ENCODE measurements around the gene ADAMTS15. TPM values are rescaled to one million over a fixed set of nuclear protein-coding genes. Genes with fewer than 3 reads are reported as not detected.

Gene ADAMTS15
- total and polyA plus RNA-seq, 2 donors (not counting 3 experiments of a cell fraction or from before 2014, with no cell fraction given), result 0.08 TPM; not detected in 1

DNA sequence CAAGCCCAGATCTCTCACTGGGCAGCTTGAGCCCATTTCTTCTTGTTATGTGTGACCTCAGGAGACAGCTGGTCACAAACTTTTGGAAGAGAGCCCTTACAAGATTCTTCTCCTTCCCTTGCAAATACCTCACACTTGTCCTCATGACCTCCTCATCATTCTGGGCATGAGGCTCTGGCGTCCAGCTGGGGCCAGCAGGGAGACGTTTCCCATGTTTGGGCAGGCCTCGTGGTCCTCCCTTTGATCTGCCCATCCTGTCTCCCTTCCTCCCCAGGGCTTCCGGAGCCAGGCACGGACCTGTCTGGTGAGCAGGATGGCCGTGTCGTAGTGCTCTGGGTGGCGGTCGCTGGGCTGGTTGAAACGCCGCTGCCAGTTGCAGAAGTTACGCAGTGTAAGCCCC, 29.7 kb upstream of the ADAMTS15 start:
- H3K4me2 ChIP-seq (ENCODE audit: insufficient read depth, low read length), result no peak overlapping the region
- no peaks in the 10 kb centered on the region for H3K4me1 ChIP-seq (ENCODE audit: control insufficient read depth, extremely low read depth, insufficient read depth, low read length)
- no peak for TF ChIP-seq MYC (IDR thresholded peaks at IDR 0.05; ENCODE audit: low read depth, low read length)
- TF ChIP-seq EZH2 (IDR thresholded peaks at IDR 0.05; ENCODE audit: borderline replicate concordance, low read depth, low read length, severe bottlenecking), result no peak
- no peak for TF ChIP-seq POLR2AphosphoS5 (IDR thresholded peaks at IDR 0.05; ENCODE audit: insufficient read depth, low read depth, low read length)
- H3K27me3 ChIP-seq (ENCODE audit: control insufficient read depth in 2 of 2, insufficient read depth in 2 of 2, low read length in 2 of 2), result no peaks in the 10 kb centered on the region
- intact Hi-C loops (cut with micrococcal nuclease) (no loop called here), dilution Hi-C loops (cut with MboI; ENCODE audit: extremely low pct_ligation_motif_present, low sequenced_read_pairs) (no loop called here)
- BruUV-seq (replicated peaks), result no TSS peak
- H4K20me1 ChIP-seq (replicated peaks; ENCODE audit: control insufficient read depth, extremely low read depth, insufficient read depth, low read length), result no peaks in the 10 kb centered on the region
- no peak overlapping the region for H3K9ac ChIP-seq (replicated peaks; ENCODE audit: extremely low read depth, insufficient read depth, low read length)
- H3K79me2 ChIP-seq (ENCODE audit: control insufficient read depth, insufficient read depth, low read length), result no peaks in the 10 kb centered on the region
- H3K4me3 ChIP-seq (replicated peaks in 1 of 3; ENCODE audit: insufficient read depth in 1 of 3, low read depth in 1 of 3, low read length in 3 of 3), result no peak overlapping the region
- no peaks in the 10 kb centered on the region for H3K9me1 ChIP-seq (replicated peaks; ENCODE audit: control insufficient read depth, extremely low read depth, insufficient read depth, low read length)
- ChIA-PET CTCF (interaction anchor here (1.5 to 3.0 kb wide), 2 partner anchors 12 to 206 kb away, joined by 5 to 10 read pairs; no protein-coding TSS in a partner anchor), POLR2A (no interaction called here)
- H3K9me3 ChIP-seq (replicated peaks; ENCODE audit: control insufficient read depth, insufficient read depth, low read length), result no peaks in the 10 kb centered on the region
- H3K27ac ChIP-seq (ENCODE audit: insufficient read depth, low read depth, low read length), result no peak overlapping the region
- no peaks in the 10 kb centered on the region for H3K36me3 ChIP-seq (ENCODE audit: control insufficient read depth in 2 of 2, extremely low read depth in 1 of 2, insufficient read depth in 2 of 2, low read length in 2 of 2)
- DNase-seq (ENCODE audit: low read depth, low spot score) (no peak), FAIRE-seq (no peak)
- no peak overlapping the region for H2AFZ ChIP-seq (ENCODE audit: low read depth, low read length)

DNA sequence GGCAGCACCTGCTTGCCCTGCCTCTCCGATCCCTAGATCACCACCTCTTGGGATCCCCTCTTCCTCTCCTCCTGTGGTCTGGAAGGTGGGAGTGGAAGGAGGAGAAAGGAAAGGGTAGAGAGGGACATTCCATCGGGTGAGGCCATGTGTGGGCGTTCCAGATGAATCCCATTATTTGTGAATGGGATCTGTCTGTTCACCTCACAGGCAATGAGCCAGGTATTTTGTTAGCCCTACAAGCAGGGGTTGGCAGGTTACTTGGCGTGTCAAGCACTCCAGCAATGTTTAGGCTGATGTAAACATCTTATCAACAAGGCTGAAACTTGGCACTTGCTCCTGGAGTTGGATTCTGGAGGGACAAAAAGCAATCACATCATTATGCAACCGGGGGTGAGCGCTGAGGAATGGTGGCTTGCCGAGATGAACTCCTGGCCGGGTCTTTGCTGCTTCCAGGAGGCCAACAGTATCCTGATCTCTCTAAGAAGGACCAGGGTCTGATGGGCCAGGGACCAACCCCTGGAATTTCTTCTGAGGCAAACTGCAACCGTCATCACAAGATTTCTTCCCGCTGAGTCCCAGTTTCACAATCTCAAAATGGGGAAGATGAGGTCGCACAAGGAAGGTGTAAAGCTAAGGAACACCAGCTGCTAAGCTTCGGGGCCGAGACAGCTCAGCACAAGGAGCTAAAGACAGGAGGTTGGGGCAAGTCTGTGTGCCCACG, 27.8 kb upstream of the ADAMTS15 start:
- H3K79me2 ChIP-seq (ENCODE audit: control insufficient read depth, insufficient read depth, low read length), result no peaks in the 10 kb centered on the region
- H3K27ac ChIP-seq (ENCODE audit: insufficient read depth, low read depth, low read length), result no peak overlapping the region
- ChIA-PET CTCF (no interaction called here), POLR2A (no interaction called here)
- H3K4me2 ChIP-seq (ENCODE audit: insufficient read depth, low read length), result no peak overlapping the region
- H3K4me3 ChIP-seq (replicated peaks in 1 of 3; ENCODE audit: insufficient read depth in 1 of 3, low read depth in 1 of 3, low read length in 3 of 3), result no peak overlapping the region
- no peak overlapping the region for H3K9ac ChIP-seq (replicated peaks; ENCODE audit: extremely low read depth, insufficient read depth, low read length)
- intact Hi-C loops (cut with micrococcal nuclease), result no loop called here
- H3K27me3 ChIP-seq (ENCODE audit: control insufficient read depth in 2 of 2, insufficient read depth in 2 of 2, low read length in 2 of 2), result peaks cover 0 to 6% of the 10 kb centered on the region in 2 experiments
- no peaks in the 10 kb centered on the region for H4K20me1 ChIP-seq (replicated peaks; ENCODE audit: control insufficient read depth, extremely low read depth, insufficient read depth, low read length)
- H3K9me3 ChIP-seq (replicated peaks; ENCODE audit: control insufficient read depth, insufficient read depth, low read length), result no peaks in the 10 kb centered on the region
- BruUV-seq (replicated peaks), result no TSS peak
- no peaks in the 10 kb centered on the region for H3K9me1 ChIP-seq (replicated peaks; ENCODE audit: control insufficient read depth, extremely low read depth, insufficient read depth, low read length)
- H3K4me1 ChIP-seq (ENCODE audit: control insufficient read depth, extremely low read depth, insufficient read depth, low read length), result no peaks in the 10 kb centered on the region
- H3K36me3 ChIP-seq (ENCODE audit: control insufficient read depth in 2 of 2, extremely low read depth in 1 of 2, insufficient read depth in 2 of 2, low read length in 2 of 2), result no peaks in the 10 kb centered on the region
- DNase-seq (ENCODE audit: low read depth, low spot score) (no peak), FAIRE-seq (no peak)
- dilution Hi-C loops (cut with MboI; ENCODE audit: extremely low pct_ligation_motif_present, low sequenced_read_pairs), result no loop called here
- no peak overlapping the region for H2AFZ ChIP-seq (ENCODE audit: low read depth, low read length)
- TF ChIP-seq MYC (IDR thresholded peaks at IDR 0.05; ENCODE audit: low read depth, low read length), result no peak
- no peak for TF ChIP-seq POLR2AphosphoS5 (IDR thresholded peaks at IDR 0.05; ENCODE audit: insufficient read depth, low read depth, low read length)
- TF ChIP-seq, protein P1, sequence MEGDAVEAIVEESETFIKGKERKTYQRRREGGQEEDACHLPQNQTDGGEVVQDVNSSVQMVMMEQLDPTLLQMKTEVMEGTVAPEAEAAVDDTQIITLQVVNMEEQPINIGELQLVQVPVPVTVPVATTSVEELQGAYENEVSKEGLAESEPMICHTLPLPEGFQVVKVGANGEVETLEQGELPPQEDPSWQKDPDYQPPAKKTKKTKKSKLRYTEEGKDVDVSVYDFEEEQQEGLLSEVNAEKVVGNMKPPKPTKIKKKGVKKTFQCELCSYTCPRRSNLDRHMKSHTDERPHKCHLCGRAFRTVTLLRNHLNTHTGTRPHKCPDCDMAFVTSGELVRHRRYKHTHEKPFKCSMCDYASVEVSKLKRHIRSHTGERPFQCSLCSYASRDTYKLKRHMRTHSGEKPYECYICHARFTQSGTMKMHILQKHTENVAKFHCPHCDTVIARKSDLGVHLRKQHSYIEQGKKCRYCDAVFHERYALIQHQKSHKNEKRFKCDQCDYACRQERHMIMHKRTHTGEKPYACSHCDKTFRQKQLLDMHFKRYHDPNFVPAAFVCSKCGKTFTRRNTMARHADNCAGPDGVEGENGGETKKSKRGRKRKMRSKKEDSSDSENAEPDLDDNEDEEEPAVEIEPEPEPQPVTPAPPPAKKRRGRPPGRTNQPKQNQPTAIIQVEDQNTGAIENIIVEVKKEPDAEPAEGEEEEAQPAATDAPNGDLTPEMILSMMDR (IDR thresholded peaks at IDR 0.05; ENCODE audit: extremely low read depth in 1 of 2, insufficient read depth in 1 of 2, low read depth in 1 of 2, low read length in 2 of 2), result no peak
- TF ChIP-seq JUN (IDR thresholded peaks at IDR 0.05; ENCODE audit: borderline replicate concordance, insufficient read depth, insufficient read length, low read depth), result no peak
- TF ChIP-seq FOS (IDR thresholded peaks at IDR 0.05; ENCODE audit: borderline replicate concordance, insufficient read depth, low read length), result no peak

Measured in endothelial cell of umbilical vein (primary cell).